ENCODE results near the gene TOPBP1.
"Not testable (repeated sequence)": the region's sequence is repeated elsewhere in the genome, so short reads cannot be mapped to it uniquely, and the experiment has no call there.

Gene TOPBP1

GRCh38 chr3:133673746-133674145 is 12.0 kb upstream of the TOPBP1 start:
- DNase-seq, result no peak

- no peak for DNase-seq
These were observed 10.7 kb upstream of the TOPBP1 start for GRCh38 chr3:133672461-133672860.

- no peak for DNase-seq
These were observed 8.8 kb upstream of the TOPBP1 start for GRCh38 chr3:133670525-133670995.

- DNase-seq, result no peak
These were observed 8.3 kb upstream of the TOPBP1 start for GRCh38 chr3:133669949-133670524.

GRCh38 chr3:133667118-133667517 is 5.4 kb upstream of the TOPBP1 start:
- DNase-seq, result no peak

GRCh38 chr3:133665188-133665587 is 3.4 kb upstream of the TOPBP1 start:
- DNase-seq, result not testable (repeated sequence)

- peak; percentile 42 for DNase-seq
These were observed 2.0 kb upstream of the TOPBP1 start for GRCh38 chr3:133663569-133664313.

- DNase-seq, result peak; percentile 14
These were observed 524 bp upstream of the TOPBP1 start for GRCh38 chr3:133662278-133662651.

GRCh38 chr3:133659806-133660205 is 1.9 kb downstream of the TOPBP1 start:
- DNase-seq, result no peak

GRCh38 chr3:133655731-133656515 is 5.8 kb downstream of the TOPBP1 start:
- DNase-seq, result no peak

GRCh38 chr3:133649486-133650068 is 12.2 kb downstream of the TOPBP1 start:
- DNase-seq, result no peak

GRCh38 chr3:133644768-133645167 is 17.0 kb downstream of the TOPBP1 start:
- peak; percentile 86 for DNase-seq

- no peak for DNase-seq
These were observed 18.1 kb downstream of the TOPBP1 start for GRCh38 chr3:133643611-133644010.

GRCh38 chr3:133641254-133641653 is 20.5 kb downstream of the TOPBP1 start:
- no peak for DNase-seq

GRCh38 chr3:133633439-133633838 is 28.3 kb downstream of the TOPBP1 start:
- DNase-seq, result no peak

- DNase-seq, result no peak
These were observed 32.6 kb downstream of the TOPBP1 start for GRCh38 chr3:133629146-133629545.

GRCh38 chr3:133627789-133628188 is 34.0 kb downstream of the TOPBP1 start:
- DNase-seq, result no peak

- DNase-seq, result no peak
These were observed 41.5 kb downstream of the TOPBP1 start for GRCh38 chr3:133620066-133620784.

- no peak for DNase-seq
These were observed 50.2 kb downstream of the TOPBP1 start for GRCh38 chr3:133611534-133611933.

- DNase-seq, result peak; percentile 35
These were observed 51.7 kb downstream of the TOPBP1 start for GRCh38 chr3:133610031-133610430.

GRCh38 chr3:133608388-133608787 is 53.4 kb downstream of the TOPBP1 start:
- DNase-seq, result no peak

- DNase-seq, result no peak
These were observed 53.9 kb downstream of the TOPBP1 start for GRCh38 chr3:133607816-133608215.

- no peak for DNase-seq
These were observed 54.8 kb downstream of the TOPBP1 start for GRCh38 chr3:133606902-133607301.

All from fibroblast of skin of right quadriceps (primary cell).